Activated B cell treated with CpG ODN at 0.5 μM for 24 hours (primary cell): ENCODE measurements around the gene GRK7. TPM values are rescaled to one million over a fixed set of nuclear protein-coding genes. Genes with fewer than 3 reads are reported as not detected.
A peak's percentile ranks its signal among the peaks of the same experiment; 100 is the strongest.

Experiments used
- ATAC-seq: fragments of 200-7000 bp; cut with Tn5 transposase; one replicate; pipeline ENCODE4 v1.10.0; 2021; ENCODE audit warnings: low read depth, mild to moderate bottlenecking, moderate library complexity
- CTCF ChIA-PET: fragments of 350-600 bp; sonication (Branson Sonifier 250); formaldehyde crosslinking; loops from one replicate; lab custom pipeline; 2021; ENCODE audit warnings: antibody characterized with exemption; lab: Charles Lee
- POLR2A ChIA-PET: fragments of 350-600 bp; sonication (Branson Sonifier 250); formaldehyde crosslinking; loops from one replicate; lab custom pipeline; 2021; ENCODE audit warnings: antibody characterized with exemption; lab: Charles Lee
- DNase-seq: peaks from one replicate; pipeline ENCODE4 v3.0.0; 2022
- H3K27ac Mint-ChIP-seq: one replicate; pipeline ENCODE4 v1.8.0; 2020; ENCODE audit warnings: mixed read lengths
- H3K27me3 Mint-ChIP-seq: one replicate; pipeline ENCODE4 v1.8.0; 2021; ENCODE audit warnings: mixed read lengths
- H3K36me3 Mint-ChIP-seq: one replicate; pipeline ENCODE4 v1.8.0; 2021; ENCODE audit warnings: low read depth, mixed read lengths
- H3K4me1 Mint-ChIP-seq: one replicate; pipeline ENCODE4 v1.8.0; 2021; ENCODE audit warnings: mixed read lengths
- H3K4me3 Mint-ChIP-seq: one replicate; pipeline ENCODE4 v1.8.0; 2020; ENCODE audit warnings: mild to moderate bottlenecking, mixed read lengths
- H3K9me3 Mint-ChIP-seq: one replicate; pipeline ENCODE4 v1.8.0; 2020; ENCODE audit warnings: mixed read lengths
- intact Hi-C: fragments of 100-400 bp; cut with micrococcal nuclease; formaldehyde crosslinking; loops from one replicate; pipeline ENCODE4 v1.15.1; 2024
- total RNA-seq: library from RNA; stranded (reverse); gene quantifications from 2 replicates; pipeline ENCODE4 v1.2.3, GENCODE V29; 2022
- TF ChIP-seq, protein P1 (sequence below): fragments of 200-600 bp; IDR thresholded peaks from one replicate; pipeline ENCODE4 v1.8.0; 2022; ENCODE audit warnings: antibody characterized with exemption, mild to moderate bottlenecking

GRK7 gene
- total RNA-seq, 1 donor from 2014 or later = not detected

DNA sequence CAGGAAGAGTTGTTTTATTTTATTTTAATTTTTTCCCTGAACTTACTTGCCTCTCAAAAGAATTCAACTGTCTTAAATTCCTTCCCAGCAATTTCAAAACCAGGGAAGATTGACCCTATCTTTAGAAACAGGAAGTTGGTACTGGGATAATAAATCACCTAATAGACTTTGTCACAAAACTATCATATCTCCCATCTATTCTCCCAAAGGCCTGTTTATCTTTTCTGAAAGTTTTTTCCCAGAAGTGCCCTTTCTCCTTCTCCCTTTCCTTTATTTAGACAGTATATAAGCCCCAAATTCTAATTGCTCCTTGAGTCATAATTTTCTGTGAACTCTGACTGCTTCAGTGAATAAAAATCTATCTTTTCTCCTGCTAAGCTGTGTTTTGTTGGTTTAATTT, 28.0 kb upstream of the GRK7 start:
- no peak for ATAC-seq
- Mint-ChIP-seq H3K27me3 (no peaks in the 10 kb centered on the region), H3K9me3 (no peaks in the 10 kb centered on the region), H3K4me1 (peaks cover 25% of the 10 kb centered on the region), H3K4me3 (no peak overlapping the region), H3K36me3 (peaks cover 6% of the 10 kb centered on the region), H3K27ac (no peak overlapping the region)
- intact Hi-C loops = loop anchor here (5.0 to 10.0 kb wide), 4 partner anchors 248 to 990 kb away; partner anchors contain the start of genes ATR, RASA2, TFDP2 and TRPC1
- ChIA-PET CTCF (interaction anchor here (1.3 kb wide), 1 partner anchor 18 kb away, joined by 3 read pairs; no protein-coding TSS in a partner anchor), POLR2A (no interaction called here)
- TF ChIP-seq, protein P1, sequence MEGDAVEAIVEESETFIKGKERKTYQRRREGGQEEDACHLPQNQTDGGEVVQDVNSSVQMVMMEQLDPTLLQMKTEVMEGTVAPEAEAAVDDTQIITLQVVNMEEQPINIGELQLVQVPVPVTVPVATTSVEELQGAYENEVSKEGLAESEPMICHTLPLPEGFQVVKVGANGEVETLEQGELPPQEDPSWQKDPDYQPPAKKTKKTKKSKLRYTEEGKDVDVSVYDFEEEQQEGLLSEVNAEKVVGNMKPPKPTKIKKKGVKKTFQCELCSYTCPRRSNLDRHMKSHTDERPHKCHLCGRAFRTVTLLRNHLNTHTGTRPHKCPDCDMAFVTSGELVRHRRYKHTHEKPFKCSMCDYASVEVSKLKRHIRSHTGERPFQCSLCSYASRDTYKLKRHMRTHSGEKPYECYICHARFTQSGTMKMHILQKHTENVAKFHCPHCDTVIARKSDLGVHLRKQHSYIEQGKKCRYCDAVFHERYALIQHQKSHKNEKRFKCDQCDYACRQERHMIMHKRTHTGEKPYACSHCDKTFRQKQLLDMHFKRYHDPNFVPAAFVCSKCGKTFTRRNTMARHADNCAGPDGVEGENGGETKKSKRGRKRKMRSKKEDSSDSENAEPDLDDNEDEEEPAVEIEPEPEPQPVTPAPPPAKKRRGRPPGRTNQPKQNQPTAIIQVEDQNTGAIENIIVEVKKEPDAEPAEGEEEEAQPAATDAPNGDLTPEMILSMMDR = no peak
- no peak for DNase-seq

DNA sequence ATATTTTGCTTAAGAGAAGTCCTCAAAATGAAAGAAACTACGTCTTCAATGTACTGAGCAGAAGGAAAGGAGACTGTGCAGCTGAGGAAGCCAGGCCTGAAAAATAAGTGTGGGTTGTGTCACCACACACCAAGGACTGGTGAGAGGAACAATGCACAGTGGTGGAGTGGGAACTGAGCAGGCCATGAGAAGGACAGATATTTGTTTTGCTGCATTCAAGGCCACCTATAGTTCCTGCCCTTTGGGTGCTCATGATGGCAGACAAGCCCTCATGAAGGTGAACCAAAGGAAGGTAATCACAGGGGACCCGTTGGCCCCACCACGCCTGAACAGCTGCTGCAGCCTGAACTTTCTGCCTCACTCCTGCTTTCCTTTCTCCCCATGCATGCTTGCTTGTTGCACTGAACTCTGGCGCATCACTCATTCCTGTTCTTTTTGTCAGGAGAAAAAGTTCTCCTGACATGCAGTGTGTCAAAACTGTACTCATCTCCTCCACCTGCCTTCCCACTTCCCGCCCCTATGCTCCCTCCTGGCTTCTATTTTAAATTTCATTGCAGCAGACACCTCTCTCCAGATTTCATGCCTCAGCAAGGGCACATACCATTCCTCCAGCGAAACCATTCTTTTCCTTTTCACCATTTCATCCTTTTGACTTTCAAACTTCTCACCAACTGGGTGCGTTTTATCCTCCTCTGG, 27.3 kb upstream of the GRK7 start:
- TF ChIP-seq, protein P1 = no peak
- CTCF ChIA-PET = interaction anchor here (1.3 kb wide), 1 partner anchor 17 kb away, joined by 3 read pairs; no protein-coding TSS in a partner anchor
- peak overlapping the region; percentile 89 for H3K27ac Mint-ChIP-seq
- H3K4me3 Mint-ChIP-seq = no peak overlapping the region
- H3K9me3 Mint-ChIP-seq = no peaks in the 10 kb centered on the region
- H3K27me3 Mint-ChIP-seq = no peaks in the 10 kb centered on the region
- peaks cover 32% of the 10 kb centered on the region for H3K4me1 Mint-ChIP-seq
- POLR2A ChIA-PET = no interaction called here
- intact Hi-C loops = loop anchor here (5.0 to 10.0 kb wide), 4 partner anchors 249 to 989 kb away; partner anchors contain the start of genes ATR, RASA2, TFDP2 and TRPC1
- no peak for ATAC-seq
- DNase-seq = no peak
- H3K36me3 Mint-ChIP-seq = peaks cover 9% of the 10 kb centered on the region

DNA sequence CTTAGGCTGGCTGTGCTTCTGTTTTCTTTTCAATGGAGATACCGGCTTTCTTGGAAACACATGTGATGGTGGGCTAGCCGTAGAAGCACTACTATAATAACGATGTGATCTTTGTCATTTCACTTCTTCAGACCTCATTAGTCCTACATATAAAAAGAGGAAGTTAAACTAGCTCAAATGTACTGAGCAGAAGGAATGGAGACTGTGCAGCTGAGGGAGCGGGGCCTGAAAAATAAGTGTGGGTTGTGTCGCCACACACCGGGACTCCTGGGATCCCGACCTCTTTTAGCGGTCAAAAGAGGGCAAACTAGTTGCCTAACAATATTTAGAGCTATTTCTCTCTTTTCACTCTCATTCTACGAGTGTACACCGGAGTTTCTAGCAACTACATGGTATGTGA, 26.1 kb upstream of the GRK7 start:
- CTCF ChIA-PET = interaction anchor here (0.8 to 1.3 kb wide), 3 partner anchors 138 to 176 kb away, joined by 3 to 6 read pairs (median 4); no protein-coding TSS in a partner anchor
- peaks cover 13% of the 10 kb centered on the region for H3K36me3 Mint-ChIP-seq
- H3K4me3 Mint-ChIP-seq = peak overlapping the region; percentile 62
- DNase-seq (no peak), ATAC-seq (no peak)
- peaks cover 37% of the 10 kb centered on the region for H3K4me1 Mint-ChIP-seq
- H3K27ac Mint-ChIP-seq = peak overlapping the region; percentile 89
- no peaks in the 10 kb centered on the region for H3K9me3 Mint-ChIP-seq
- intact Hi-C loops = loop anchor here (5.0 to 10.0 kb wide), 4 partner anchors 250 to 988 kb away; partner anchors contain the start of genes ATR, RASA2, TFDP2 and TRPC1
- TF ChIP-seq, protein P1 = no peak
- H3K27me3 Mint-ChIP-seq = no peaks in the 10 kb centered on the region
- POLR2A ChIA-PET = interaction anchor here (0.7 to 3.2 kb wide), 6 partner anchors 58 to 842 kb away, joined by 3 to 42 read pairs (median 6); partner anchors contain the start of genes ATP1B3 and XRN1

DNA sequence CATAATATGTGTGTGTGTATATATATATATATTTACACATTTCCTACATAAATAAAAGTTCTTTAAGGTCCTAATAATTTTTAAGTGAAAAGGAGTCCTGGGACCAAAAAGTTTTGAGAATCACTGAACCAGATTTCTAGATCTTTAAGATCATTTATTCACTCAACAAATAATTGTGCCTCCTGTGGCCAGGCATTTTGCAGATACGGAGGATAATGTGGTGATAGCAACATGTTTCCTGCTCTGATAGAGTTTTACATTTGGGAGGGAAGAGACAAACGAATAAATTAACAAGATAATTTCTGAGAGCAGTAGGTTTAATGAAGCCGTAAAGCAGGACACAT, 25.6 kb upstream of the GRK7 start:
- no peaks in the 10 kb centered on the region for H3K9me3 Mint-ChIP-seq
- peaks cover 16% of the 10 kb centered on the region for H3K36me3 Mint-ChIP-seq
- TF ChIP-seq, protein P1 = no peak
- ChIA-PET CTCF (interaction anchor here (0.8 to 2.8 kb wide), 6 partner anchors 132 to 176 kb away, joined by 3 to 25 read pairs (median 4); no protein-coding TSS in a partner anchor), POLR2A (interaction anchor here (1.0 to 3.2 kb wide), 6 partner anchors 59 to 841 kb away, joined by 3 to 42 read pairs (median 7); partner anchors contain the start of genes ATP1B3 and XRN1)
- no peaks in the 10 kb centered on the region for H3K27me3 Mint-ChIP-seq
- peaks cover 40% of the 10 kb centered on the region for H3K4me1 Mint-ChIP-seq
- intact Hi-C loops = loop anchor here (1.0 to 10.0 kb wide), 19 partner anchors 14 to 1263 kb away; partner anchors contain the start of genes ATR, GK5, PXYLP1 and RASA2
- DNase-seq = no peak
- peak overlapping the region; percentile 80 for H3K27ac Mint-ChIP-seq
- ATAC-seq = no peak
- H3K4me3 Mint-ChIP-seq = peak overlapping the region; percentile 96
